HepG2 (cell line): Measurements from ENCODE around the gene POU2F1. TPM values are rescaled to one million over a fixed set of nuclear protein-coding genes. Genes with fewer than 3 reads are reported as not detected.

Source experiments
- ARNTL ChIP-seq: sonication (generic); formaldehyde crosslinking; IDR thresholded peaks from 2 replicates; pipeline ENCODE4 v1.4.0; 2020; ENCODE audit warnings: mild to moderate bottlenecking, missing genetic modification reagents
- GPBP1L1 ChIP-seq: sonication (generic); formaldehyde crosslinking; IDR thresholded peaks from 2 replicates; pipeline ENCODE4 v1.5.0; 2020; ENCODE audit warnings: mild to moderate bottlenecking, missing genetic modification reagents
- HNF1B ChIP-seq: sonication (generic); formaldehyde crosslinking; IDR thresholded peaks from 2 replicates; pipeline ENCODE4 v1.5.1; 2020; ENCODE audit warnings: mild to moderate bottlenecking, moderate library complexity, missing genetic modification reagents
- NR2C2 ChIP-seq: sonication (generic); formaldehyde crosslinking; IDR thresholded peaks from 2 replicates; pipeline ENCODE4 v1.4.0; 2020; ENCODE audit warnings: missing genetic modification reagents, mild to moderate bottlenecking, moderate library complexity, borderline replicate concordance
- PCBP1 ChIP-seq: fragments of 200-400 bp; formaldehyde crosslinking; IDR thresholded peaks from 2 replicates; pipeline ENCODE4 v1.6.1; 2017; ENCODE audit warnings: mild to moderate bottlenecking, low read depth, low read length, borderline replicate concordance
- PHB2 ChIP-seq: fragments of 450-650 bp; IDR thresholded peaks from 2 replicates; pipeline ENCODE4 v1.6.1; 2018; ENCODE audit not compliant: partially characterized antibody
- SKIL ChIP-seq: sonication (generic); formaldehyde crosslinking; IDR thresholded peaks from 2 replicates; pipeline ENCODE4 v1.8.0; 2022; ENCODE audit warnings: missing genetic modification reagents, mild to moderate bottlenecking, moderate library complexity, borderline replicate concordance
- SNAPC4 ChIP-seq: sonication (generic); formaldehyde crosslinking; IDR thresholded peaks from 2 replicates; pipeline ENCODE4 v1.4.0; 2020; ENCODE audit warnings: mild to moderate bottlenecking, missing genetic modification reagents
- ZBTB38 ChIP-seq: sonication (generic); formaldehyde crosslinking; IDR thresholded peaks from 2 replicates; pipeline ENCODE4 v1.5.1; 2020; ENCODE audit warnings: mild to moderate bottlenecking, missing genetic modification reagents
- ZKSCAN8 ChIP-seq: IDR thresholded peaks from 2 replicates; pipeline ENCODE4 v1.6.1; 2016; ENCODE audit warnings: borderline replicate concordance, missing genetic modification reagents, missing compliant biosample characterization
- ZNF543 ChIP-seq: sonication (generic); formaldehyde crosslinking; IDR thresholded peaks from 2 replicates; pipeline ENCODE4 v1.4.0; 2020; ENCODE audit warnings: mild to moderate bottlenecking, missing genetic modification reagents
- ZNF556 ChIP-seq: sonication (generic); formaldehyde crosslinking; IDR thresholded peaks from 2 replicates; pipeline ENCODE4 v1.4.0; 2020; ENCODE audit warnings: mild to moderate bottlenecking, missing genetic modification reagents, borderline replicate concordance
- ZNF564 ChIP-seq: sonication (generic); formaldehyde crosslinking; IDR thresholded peaks from 2 replicates; pipeline ENCODE4 v1.8.1; 2023; ENCODE audit warnings: mild to moderate bottlenecking, missing genetic modification reagents
- ZNF691 ChIP-seq: sonication (generic); formaldehyde crosslinking; IDR thresholded peaks from 2 replicates; pipeline ENCODE4 v1.4.0; 2020; ENCODE audit warnings: missing genetic modification reagents, low read depth, mild to moderate bottlenecking, borderline replicate concordance
- ZNF781 ChIP-seq: sonication (generic); formaldehyde crosslinking; IDR thresholded peaks from 2 replicates; pipeline ENCODE4 v1.5.1; 2020; ENCODE audit warnings: borderline replicate concordance, mild to moderate bottlenecking, missing genetic modification reagents; ENCODE audit errors: not compliant biosample characterization
- ZNF841 ChIP-seq: sonication (generic); formaldehyde crosslinking; IDR thresholded peaks from 2 replicates; pipeline ENCODE4 v1.8.1; 2023; ENCODE audit warnings: missing genetic modification reagents, borderline replicate concordance
- polyA plus RNA-seq, 8 experiments: library from polyadenylated mRNA; depleted of rRNA in 3 of 8; stranded (reverse) in 7 of 8; unstranded in 1 of 8; fragments of >200 nt; fragmentation: Illumina TruSeq in 4 of 8; extraction: Trizol in 4 of 8; gene quantifications; 2 replicates each; pipeline versions ENCODE4 v1.2.1 to v1.2.3, GENCODE V29; 2011 to 2016; ENCODE audit warnings: low read depth in 4 of 8, missing spikeins in 1 of 8, mixed read lengths in 1 of 8; ENCODE audit not compliant: insufficient read depth in 1 of 8
- total RNA-seq, 5 experiments: library from RNA; depleted of rRNA; stranded (reverse); fragments of >200 nt; fragmentation: Illumina TruSeq; extraction: Trizol; gene quantifications; 2 replicates each; pipeline ENCODE4 v1.2.3, GENCODE V29; 2016; ENCODE audit warnings: low read depth in 1 of 5

The POU2F1 gene
- total and polyA plus RNA-seq, 2 of the 13 experiments (the other 11 are each of a cell fraction or from before 2014, with no cell fraction given) = 10.2 to 13.0 TPM

GRCh38 chr1:167221738-167222610, 1.3 kb downstream of the POU2F1 start (continued):
- TF ChIP-seq GPBP1L1 = no peak
- TF ChIP-seq ZKSCAN8 (CRISPR knock-in tag) = no peak
- TF ChIP-seq ZNF556 (CRISPR knock-in tag) = peak; percentile 26; the same call in 1 of the 2 replicates
- TF ChIP-seq ZNF564 (CRISPR knock-in tag) = no peak
- TF ChIP-seq PCBP1 = no peak
- TF ChIP-seq ZNF841 (CRISPR knock-in tag) = no peak
- TF ChIP-seq ZNF781 (CRISPR knock-in tag) = no peak
- TF ChIP-seq PHB2 = no peak
- TF ChIP-seq NR2C2 (CRISPR knock-in tag) = no peak
- 0 out of 2 replicates have a peak, but pooled peaks have one; percentile 53 for TF ChIP-seq ZNF543 (CRISPR knock-in tag)
- 0 out of 2 replicates have a peak, but pooled peaks have one; percentile 25 for TF ChIP-seq ZNF691
- peak; percentile 56; the same call in 1 of the 2 replicates for TF ChIP-seq ARNTL (CRISPR knock-in tag)
- TF ChIP-seq ZBTB38 (CRISPR knock-in tag) = no peak
- TF ChIP-seq SNAPC4 (CRISPR knock-in tag) = peak; percentile 81; the same call in 1 of the 2 replicates
- TF ChIP-seq SKIL (CRISPR knock-in tag) = no peak
- TF ChIP-seq HNF1B = 0 out of 2 replicates have a peak, but pooled peaks have one; percentile 21
